SKM-1 (cell line): ENCODE measurements around the gene CCSER1.
"Not testable (repeated sequence)": the region's sequence is repeated elsewhere in the genome, so short reads cannot be mapped to it uniquely, and the experiment has no call there.

ENCODE experiments used
- DNase-seq: peaks from one replicate; lab custom pipeline; 2025; ENCODE audit not compliant: unreplicated experiment; lab: John Stamatoyannopoulos, UW

CCSER1 gene

DNA sequence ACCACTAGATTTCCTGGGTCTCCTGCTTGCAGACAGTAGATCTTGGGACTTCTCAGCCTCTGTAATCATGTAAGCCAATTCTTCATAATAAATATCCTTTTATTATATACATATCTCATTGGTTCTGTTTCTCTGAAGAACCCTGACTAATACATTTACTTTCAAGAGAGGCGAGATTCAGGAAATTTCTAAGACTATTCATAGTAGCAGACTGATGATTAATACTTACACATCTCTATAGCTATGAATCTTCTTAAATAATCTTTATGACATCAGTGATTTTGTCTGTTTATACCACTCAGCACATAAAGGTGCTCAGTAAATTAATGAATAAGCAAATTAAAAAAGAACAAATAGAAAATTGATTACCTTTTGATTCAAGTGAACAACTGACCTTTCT is 1494.3 kb downstream of the CCSER1 start:
- DNase-seq = no peak

- DNase-seq = no peak
These were observed 1495.9 kb downstream of the CCSER1 start for GRCh38 chr4:91622925-91623602.

- DNase-seq = not testable (repeated sequence)
These were observed 1496.4 kb downstream of the CCSER1 start for GRCh38 chr4:91623603-91623967.

GRCh38 chr4:91630054-91630453 is 1502.9 kb downstream of the CCSER1 start:
- DNase-seq = no peak

- no peak for DNase-seq
These were observed 1503.6 kb downstream of the CCSER1 start for GRCh38 chr4:91630764-91631163.

DNA sequence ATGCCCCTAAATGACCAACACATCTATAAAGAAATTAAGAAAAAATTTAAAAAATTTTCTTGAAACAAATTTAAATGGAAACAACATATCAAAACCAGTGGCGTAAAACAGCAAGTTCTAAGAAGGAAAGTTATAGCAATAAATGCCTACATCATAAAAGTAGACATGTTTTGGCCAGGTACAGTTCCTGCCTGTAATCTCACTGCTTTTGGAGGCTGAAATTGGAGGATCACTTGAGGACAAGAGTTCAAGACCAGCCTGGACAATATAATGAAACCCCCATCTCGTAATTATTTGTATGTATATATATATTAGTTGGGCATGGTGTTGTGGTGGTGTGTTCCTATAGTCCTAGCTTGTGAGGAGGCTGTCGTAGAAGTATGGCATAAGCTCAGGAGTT is 1504.1 kb downstream of the CCSER1 start:
- DNase-seq = no peak

GRCh38 chr4:91636083-91636482 is 1508.9 kb downstream of the CCSER1 start:
- DNase-seq = no peak
